HepG2 (cell line): Measurements from ENCODE around the gene DMAP1. TPM values are rescaled to one million over a fixed set of nuclear protein-coding genes. Genes with fewer than 3 reads are reported as not detected.

Experiments
- ATAC-seq: fragments of 200-7000 bp; cut with Tn5 transposase; 3 replicates; pipeline ENCODE4 v1.9.1; 2020; ENCODE audit warnings: mild to moderate bottlenecking, moderate library complexity
- BruUV-seq: library from RNA; stranded (reverse); fragments of 400-500 nt; replicated peaks from 2 replicates; lab custom pipeline; 2021; lab: Mats Ljungman, UMichigan
- CTCF ChIA-PET: fragments of 300-600 bp; formaldehyde crosslinking; extraction: SDS; loops from one replicate; lab custom pipeline; 2021; ENCODE audit warnings: low total read pairs, inconsistent platforms, low intra/inter-chr PET ratio; lab: Yijun Ruan, JAX
- POLR2A ChIA-PET: fragments of 350-600 bp; sonication (Branson Sonifier 250); formaldehyde crosslinking; loops from one replicate; lab custom pipeline; 2020; ENCODE audit warnings: antibody characterized with exemption, inconsistent platforms; lab: Yijun Ruan, JAX
- DNase-seq: peaks from one replicate; pipeline ENCODE4 v3.0.0-alpha.2; 2015; ENCODE audit warnings: low spot score
- FAIRE-seq: peaks from 3 replicates; lab custom pipeline; 2011; peaks lifted over from hg19 to GRCh38; lab: Jason Lieb, UNC
- H2AFZ ChIP-seq: one replicate; pipeline ENCODE4 v1.6.1; 2011; ENCODE audit warnings: low read length, inconsistent platforms
- H3K27ac ChIP-seq: fragments of 300-600 bp; 3 replicates; pipeline ENCODE4 v1.8.0; 2011; ENCODE audit warnings: mixed run types, mild to moderate bottlenecking, mixed read lengths, low read length, inconsistent platforms; ENCODE audit not compliant: insufficient read depth; ENCODE audit errors: extremely low read length
- H3K27me3 ChIP-seq, 2 experiments: fragments of 200-600 bp in 1 of 2; 2 replicates in 1 of 2; 3 replicates in 1 of 2; pipeline versions ENCODE4 v1.6.0 to v1.8.0; 2011; ENCODE audit warnings: low read length in 2 of 2, mild to moderate bottlenecking in 2 of 2, moderate library complexity in 2 of 2, inconsistent platforms in 1 of 2; ENCODE audit not compliant: insufficient read depth in 2 of 2, control insufficient read depth in 1 of 2
- H3K36me3 ChIP-seq, 2 experiments: fragments of 200-600 bp in 1 of 2; replicated peaks in 1 of 2; 2 replicates in 1 of 2; 3 replicates in 1 of 2; pipeline versions ENCODE4 v1.5.1 to v1.8.0; 2011; ENCODE audit warnings: low read length in 2 of 2, inconsistent platforms in 1 of 2; ENCODE audit not compliant: insufficient read depth in 2 of 2, control insufficient read depth in 1 of 2
- H3K4me1 ChIP-seq: 2 replicates; pipeline ENCODE4 v1.5.1; 2012; ENCODE audit warnings: low read length, inconsistent platforms; ENCODE audit not compliant: insufficient read depth
- H3K4me2 ChIP-seq: 2 replicates; pipeline ENCODE4 v1.6.0; 2011; ENCODE audit warnings: low read depth, low read length, inconsistent platforms
- H3K4me3 ChIP-seq, 3 experiments: fragments of 200-600 bp in 1 of 3; sonication (generic), shearing (Covaris generic) in 1 of 3; replicated peaks in 1 of 3; 2 replicates each; pipeline ENCODE4 v1.5.1; 2011 to 2016; ENCODE audit warnings: low read length in 3 of 3, inconsistent platforms in 2 of 3, low read depth in 2 of 3, mild to moderate bottlenecking in 2 of 3, control low read depth in 1 of 3, mixed read lengths in 1 of 3; ENCODE audit not compliant: insufficient read depth in 1 of 3
- H3K79me2 ChIP-seq: one replicate; pipeline ENCODE4 v1.6.1; 2011; ENCODE audit warnings: low read length, inconsistent platforms; ENCODE audit not compliant: insufficient read depth
- H3K9ac ChIP-seq: 2 replicates; pipeline ENCODE4 v1.6.0; 2011; ENCODE audit warnings: mild to moderate bottlenecking, low read depth, low read length, inconsistent platforms; ENCODE audit not compliant: insufficient read depth
- H3K9me3 ChIP-seq: 2 replicates; pipeline ENCODE4 v1.5.1; 2012; ENCODE audit warnings: mild to moderate bottlenecking, low read length
- H4K20me1 ChIP-seq: 2 replicates; pipeline ENCODE4 v1.6.0; 2011; ENCODE audit warnings: inconsistent platforms, mild to moderate bottlenecking, low read length, moderate library complexity; ENCODE audit not compliant: insufficient read depth
- FOXA1 ChIP-seq, 2 experiments: fragments of 450-650 bp in 1 of 2; sonication (generic) in 1 of 2; formaldehyde crosslinking in 1 of 2; IDR thresholded peaks; 2 replicates each; pipeline versions ENCODE4 v1.4.0 to v1.6.1; 2016 to 2020; ENCODE audit warnings: missing genetic modification reagents in 1 of 2
- GATA4 ChIP-seq: sonication (generic); IDR thresholded peaks from 2 replicates; pipeline ENCODE4 v1.6.1; 2016; ENCODE audit warnings: antibody characterized with exemption, low read depth, borderline replicate concordance
- KMT2B ChIP-seq: IDR thresholded peaks from 2 replicates; pipeline ENCODE4 v1.6.1; 2016; ENCODE audit warnings: missing genetic modification reagents, missing compliant biosample characterization
- MED13 ChIP-seq: sonication (generic); formaldehyde crosslinking; IDR thresholded peaks from 2 replicates; pipeline ENCODE4 v1.5.0; 2020; ENCODE audit warnings: missing genetic modification reagents
- SP5 ChIP-seq: IDR thresholded peaks from 2 replicates; pipeline ENCODE4 v1.6.1; 2016; ENCODE audit warnings: low read depth, borderline replicate concordance
- ZNF235 ChIP-seq: sonication (generic); formaldehyde crosslinking; IDR thresholded peaks from 2 replicates; pipeline ENCODE4 v1.8.1; 2023; ENCODE audit warnings: mild to moderate bottlenecking, missing genetic modification reagents, borderline replicate concordance
- ZNF792 ChIP-seq: IDR thresholded peaks from 2 replicates; pipeline ENCODE4 v1.6.1; 2016
- WGBS: methylation state at CpG from one replicate; pipeline ENCODE4 v1.1.6; 2017; ENCODE audit warnings: low lambda C conversion rate; 5-methylcytosine and 5-hydroxymethylcytosine counted together
- in situ Hi-C: cut with HindIII; loops from 2 replicates; pipeline ENCODE4 v1.10.0; 2017; ENCODE audit warnings: low pct_unique_long_range_greater_than_20kb; ENCODE audit not compliant: extremely low pct_ligation_motif_present
- intact Hi-C: fragments of 100-400 bp; cut with micrococcal nuclease; formaldehyde crosslinking; loops from one replicate; pipeline ENCODE4 v1.10.0; 2022; ENCODE audit not compliant: unreplicated experiment
- polyA plus RNA-seq, 8 experiments: library from polyadenylated mRNA; depleted of rRNA in 3 of 8; stranded (reverse) in 7 of 8; unstranded in 1 of 8; fragments of >200 nt; fragmentation: Illumina TruSeq in 4 of 8; extraction: Trizol in 4 of 8; gene quantifications; 2 replicates each; pipeline versions ENCODE4 v1.2.1 to v1.2.3, GENCODE V29; 2011 to 2016; ENCODE audit warnings: low read depth in 4 of 8, missing spikeins in 1 of 8, mixed read lengths in 1 of 8; ENCODE audit not compliant: insufficient read depth in 1 of 8
- total RNA-seq, 5 experiments: library from RNA; depleted of rRNA; stranded (reverse); fragments of >200 nt; fragmentation: Illumina TruSeq; extraction: Trizol; gene quantifications; 2 replicates each; pipeline ENCODE4 v1.2.3, GENCODE V29; 2016; ENCODE audit warnings: low read depth in 1 of 5
- TF ChIP-seq, protein P1 (sequence below): sonication (generic); formaldehyde crosslinking; IDR thresholded peaks from 2 replicates; pipeline ENCODE4 v1.4.0; 2020; ENCODE audit warnings: missing genetic modification reagents, borderline replicate concordance

DMAP1 gene
- total and polyA plus RNA-seq, 2 of the 13 experiments (the other 11 are each of a cell fraction or from before 2014, with no cell fraction given), result 17.6 to 32.7 TPM

DNA sequence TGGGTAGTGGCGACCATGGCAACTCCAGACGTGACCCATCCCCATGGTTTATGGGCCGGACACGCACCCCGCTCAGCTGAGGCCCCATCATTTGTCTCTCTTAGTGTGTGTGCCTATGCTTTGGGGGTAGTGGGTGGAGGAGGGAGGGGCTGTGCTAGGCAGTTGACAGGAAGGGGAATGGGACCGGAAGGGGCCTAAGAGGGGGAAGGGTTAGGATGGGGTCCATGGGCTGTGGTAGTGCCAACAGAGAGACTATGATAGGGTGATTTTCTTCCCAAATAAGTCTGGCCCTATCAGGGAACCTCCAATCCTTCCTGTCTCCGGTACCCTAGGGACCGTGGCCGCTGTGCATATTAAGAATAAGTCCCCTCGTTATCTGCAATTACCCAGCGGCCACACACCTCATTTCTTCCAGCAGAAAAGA, 9.9 kb downstream of the DMAP1 start:
- ATAC-seq (no peak), FAIRE-seq (no peak), DNase-seq (no peak)
- Histone ChIP-seq H3K4me2 (no peak overlapping the region), H2AFZ (no peak overlapping the region), H3K4me3 (no peak overlapping the region), H3K9me3 (no peaks in the 10 kb centered on the region), H4K20me1 (no peaks in the 10 kb centered on the region), H3K79me2 (no peaks in the 10 kb centered on the region), H3K27me3 (no peaks in the 10 kb centered on the region; a peak in 1 of 5 replicates), H3K9ac (no peak overlapping the region), H3K36me3 (peaks cover 19 to 32% of the 10 kb centered on the region in 2 experiments), H3K4me1 (peaks cover 2% of the 10 kb centered on the region), H3K27ac (no peak overlapping the region)
- 95% methylated on average over 11 of the region's 11 CpGs for WGBS
- no TSS peak for BruUV-seq
- ChIA-PET POLR2A (no interaction called here), CTCF (no interaction called here)
- intact Hi-C loops, result no loop called here
- in situ Hi-C loops, result loop anchor here (25.0 kb wide), 1 partner anchor 364 kb away; no protein-coding TSS in a partner anchor
- TF ChIP-seq MED13, result no peak
- TF ChIP-seq SP5 (CRISPR knock-in tag), result no peak
- no peak for TF ChIP-seq ZNF792 (CRISPR knock-in tag)
- TF ChIP-seq ZNF235 (CRISPR knock-in tag), result no peak
- TF ChIP-seq GATA4, result no peak
- no peak for TF ChIP-seq KMT2B (CRISPR knock-in tag)
- TF ChIP-seq FOXA1 (IDR thresholded peaks at IDR 0.05), result no peak
- no peak for TF ChIP-seq FOXA1 (CRISPR knock-in tag; IDR thresholded peaks at IDR 0.05)
- TF ChIP-seq, protein P1, sequence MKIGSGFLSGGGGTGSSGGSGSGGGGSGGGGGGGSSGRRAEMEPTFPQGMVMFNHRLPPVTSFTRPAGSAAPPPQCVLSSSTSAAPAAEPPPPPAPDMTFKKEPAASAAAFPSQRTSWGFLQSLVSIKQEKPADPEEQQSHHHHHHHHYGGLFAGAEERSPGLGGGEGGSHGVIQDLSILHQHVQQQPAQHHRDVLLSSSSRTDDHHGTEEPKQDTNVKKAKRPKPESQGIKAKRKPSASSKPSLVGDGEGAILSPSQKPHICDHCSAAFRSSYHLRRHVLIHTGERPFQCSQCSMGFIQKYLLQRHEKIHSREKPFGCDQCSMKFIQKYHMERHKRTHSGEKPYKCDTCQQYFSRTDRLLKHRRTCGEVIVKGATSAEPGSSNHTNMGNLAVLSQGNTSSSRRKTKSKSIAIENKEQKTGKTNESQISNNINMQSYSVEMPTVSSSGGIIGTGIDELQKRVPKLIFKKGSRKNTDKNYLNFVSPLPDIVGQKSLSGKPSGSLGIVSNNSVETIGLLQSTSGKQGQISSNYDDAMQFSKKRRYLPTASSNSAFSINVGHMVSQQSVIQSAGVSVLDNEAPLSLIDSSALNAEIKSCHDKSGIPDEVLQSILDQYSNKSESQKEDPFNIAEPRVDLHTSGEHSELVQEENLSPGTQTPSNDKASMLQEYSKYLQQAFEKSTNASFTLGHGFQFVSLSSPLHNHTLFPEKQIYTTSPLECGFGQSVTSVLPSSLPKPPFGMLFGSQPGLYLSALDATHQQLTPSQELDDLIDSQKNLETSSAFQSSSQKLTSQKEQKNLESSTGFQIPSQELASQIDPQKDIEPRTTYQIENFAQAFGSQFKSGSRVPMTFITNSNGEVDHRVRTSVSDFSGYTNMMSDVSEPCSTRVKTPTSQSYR (CRISPR knock-in tag), result no peak
